ENCODE results near the gene NRSN1.

NRSN1 gene

GRCh38 chr6:24125980-24126379, at the start of gene NRSN1:
Gene NRSN1, plus strand, starts transcription at chr6:24126215. Its CDS starts 8,113 bp downstream, at chr6:24134328.
- H3K4me3 ChIP-seq, result no peak within 1 kb of the TSS
- no peaks in the 10 kb centered on the region for H3K9me3 ChIP-seq
- in situ Hi-C loops (cut with MboI; ENCODE audit: low sequenced_read_pairs), result no loop called here

GRCh38 chr6:24078200-24078599, 47.8 kb upstream of the NRSN1 start:
- in situ Hi-C loops (cut with MboI; ENCODE audit: low sequenced_read_pairs), result no loop called here

More at GRCh38 chr6:24125980-24126379, at the start of gene NRSN1:
- DNase-seq (ENCODE audit: low spot score in 2 of 2), result peak; percentile 5 to 64
- Histone ChIP-seq H3K36me3 (replicated peaks) (no peaks in the 10 kb centered on the region), H3K27me3 (ENCODE audit: low read depth) (no peaks in the 10 kb centered on the region), H3K4me1 (no peaks in the 10 kb centered on the region)

GRCh38 chr6:24079076-24079475, 46.9 kb upstream of the NRSN1 start:
- DNase-seq (ENCODE audit: low spot score in 2 of 2), result no peak
- no peak overlapping the region for H3K4me3 ChIP-seq
- no peaks in the 10 kb centered on the region for H3K9me3 ChIP-seq
- H3K4me1 ChIP-seq, result no peaks in the 10 kb centered on the region
- H3K36me3 ChIP-seq (replicated peaks), result no peaks in the 10 kb centered on the region
- in situ Hi-C loops (cut with MboI; ENCODE audit: low sequenced_read_pairs), result no loop called here
- no peaks in the 10 kb centered on the region for H3K27me3 ChIP-seq (ENCODE audit: low read depth)

More at GRCh38 chr6:24078200-24078599, 47.8 kb upstream of the NRSN1 start:
- no peaks in the 10 kb centered on the region for H3K36me3 ChIP-seq (replicated peaks)
- no peak overlapping the region for H3K4me3 ChIP-seq
- no peaks in the 10 kb centered on the region for H3K27me3 ChIP-seq (ENCODE audit: low read depth)
- no peaks in the 10 kb centered on the region for H3K9me3 ChIP-seq
- no peak for DNase-seq (ENCODE audit: low spot score in 2 of 2)
- H3K4me1 ChIP-seq, result no peaks in the 10 kb centered on the region

GRCh38 chr6:24080711-24081110, 45.3 kb upstream of the NRSN1 start:
- no peaks in the 10 kb centered on the region for H3K9me3 ChIP-seq
- in situ Hi-C loops (cut with MboI; ENCODE audit: low sequenced_read_pairs), result no loop called here
- H3K4me1 ChIP-seq, result no peaks in the 10 kb centered on the region
- no peak overlapping the region for H3K4me3 ChIP-seq
- no peak for DNase-seq (ENCODE audit: low spot score in 2 of 2)
- H3K36me3 ChIP-seq (replicated peaks), result no peaks in the 10 kb centered on the region
- no peaks in the 10 kb centered on the region for H3K27me3 ChIP-seq (ENCODE audit: low read depth)

- in situ Hi-C loops (cut with MboI; ENCODE audit: low sequenced_read_pairs), result no loop called here
- no peaks in the 10 kb centered on the region for H3K9me3 ChIP-seq
- no peaks in the 10 kb centered on the region for H3K27me3 ChIP-seq (ENCODE audit: low read depth)
- no peak for DNase-seq (ENCODE audit: low spot score in 2 of 2)
- H3K4me3 ChIP-seq, result no peak overlapping the region
- H3K36me3 ChIP-seq (replicated peaks), result no peaks in the 10 kb centered on the region
- H3K4me1 ChIP-seq, result no peaks in the 10 kb centered on the region
Measured at GRCh38 chr6:24089736-24090135, 36.3 kb upstream of the NRSN1 start.

GRCh38 chr6:24092407-24092806, 33.6 kb upstream of the NRSN1 start:
- DNase-seq (ENCODE audit: low spot score in 2 of 2), result no peak
- Histone ChIP-seq H3K4me3 (no peak overlapping the region), H3K4me1 (no peaks in the 10 kb centered on the region), H3K27me3 (ENCODE audit: low read depth) (no peaks in the 10 kb centered on the region), H3K9me3 (no peaks in the 10 kb centered on the region), H3K36me3 (replicated peaks) (no peaks in the 10 kb centered on the region)
- in situ Hi-C loops (cut with MboI; ENCODE audit: low sequenced_read_pairs), result no loop called here

GRCh38 chr6:24093381-24093780, 32.6 kb upstream of the NRSN1 start:
- Histone ChIP-seq H3K4me3 (no peak overlapping the region), H3K36me3 (replicated peaks) (no peaks in the 10 kb centered on the region), H3K27me3 (ENCODE audit: low read depth) (no peaks in the 10 kb centered on the region), H3K9me3 (no peaks in the 10 kb centered on the region), H3K4me1 (no peaks in the 10 kb centered on the region)
- in situ Hi-C loops (cut with MboI; ENCODE audit: low sequenced_read_pairs), result no loop called here
- DNase-seq (ENCODE audit: low spot score in 2 of 2), result no peak

- no peaks in the 10 kb centered on the region for H3K36me3 ChIP-seq (replicated peaks)
- no peak for DNase-seq (ENCODE audit: low spot score in 2 of 2)
- no peaks in the 10 kb centered on the region for H3K9me3 ChIP-seq
- in situ Hi-C loops (cut with MboI; ENCODE audit: low sequenced_read_pairs), result no loop called here
- H3K4me1 ChIP-seq, result no peaks in the 10 kb centered on the region
- no peaks in the 10 kb centered on the region for H3K27me3 ChIP-seq (ENCODE audit: low read depth)
- no peak overlapping the region for H3K4me3 ChIP-seq
Measured at GRCh38 chr6:24099181-24099580, 26.8 kb upstream of the NRSN1 start.

- Histone ChIP-seq H3K9me3 (no peaks in the 10 kb centered on the region), H3K27me3 (ENCODE audit: low read depth) (no peaks in the 10 kb centered on the region), H3K4me3 (no peak overlapping the region), H3K36me3 (replicated peaks) (no peaks in the 10 kb centered on the region), H3K4me1 (no peaks in the 10 kb centered on the region)
- no peak for DNase-seq (ENCODE audit: low spot score in 2 of 2)
- in situ Hi-C loops (cut with MboI; ENCODE audit: low sequenced_read_pairs), result no loop called here
Measured at GRCh38 chr6:24100024-24100769, 25.8 kb upstream of the NRSN1 start.

GRCh38 chr6:24100770-24101155, 25.3 kb upstream of the NRSN1 start:
- Histone ChIP-seq H3K4me3 (no peak overlapping the region), H3K27me3 (ENCODE audit: low read depth) (no peaks in the 10 kb centered on the region), H3K4me1 (no peaks in the 10 kb centered on the region), H3K9me3 (no peaks in the 10 kb centered on the region), H3K36me3 (replicated peaks) (no peaks in the 10 kb centered on the region)
- DNase-seq (ENCODE audit: low spot score in 2 of 2), result no peak
- in situ Hi-C loops (cut with MboI; ENCODE audit: low sequenced_read_pairs), result no loop called here

GRCh38 chr6:24105191-24105590, 20.8 kb upstream of the NRSN1 start:
- in situ Hi-C loops (cut with MboI; ENCODE audit: low sequenced_read_pairs), result no loop called here
- Histone ChIP-seq H3K4me1 (no peaks in the 10 kb centered on the region), H3K9me3 (no peaks in the 10 kb centered on the region), H3K36me3 (replicated peaks) (no peaks in the 10 kb centered on the region), H3K4me3 (no peak overlapping the region), H3K27me3 (ENCODE audit: low read depth) (no peaks in the 10 kb centered on the region)
- no peak for DNase-seq (ENCODE audit: low spot score in 2 of 2)

GRCh38 chr6:24106291-24106690, 19.7 kb upstream of the NRSN1 start:
- H3K4me3 ChIP-seq, result no peak overlapping the region
- H3K4me1 ChIP-seq, result no peaks in the 10 kb centered on the region
- no peaks in the 10 kb centered on the region for H3K27me3 ChIP-seq (ENCODE audit: low read depth)
- in situ Hi-C loops (cut with MboI; ENCODE audit: low sequenced_read_pairs), result no loop called here
- DNase-seq (ENCODE audit: low spot score in 2 of 2), result no peak
- H3K9me3 ChIP-seq, result no peaks in the 10 kb centered on the region
- no peaks in the 10 kb centered on the region for H3K36me3 ChIP-seq (replicated peaks)

- in situ Hi-C loops (cut with MboI; ENCODE audit: low sequenced_read_pairs), result no loop called here
- H3K4me3 ChIP-seq, result no peak overlapping the region
- no peaks in the 10 kb centered on the region for H3K36me3 ChIP-seq (replicated peaks)
- H3K4me1 ChIP-seq, result no peaks in the 10 kb centered on the region
- H3K9me3 ChIP-seq, result no peaks in the 10 kb centered on the region
- DNase-seq (ENCODE audit: low spot score in 2 of 2), result no peak
- H3K27me3 ChIP-seq (ENCODE audit: low read depth), result no peaks in the 10 kb centered on the region
Measured at GRCh38 chr6:24107294-24107693, 18.7 kb upstream of the NRSN1 start.

GRCh38 chr6:24108056-24108455, 18.0 kb upstream of the NRSN1 start:
- DNase-seq (ENCODE audit: low spot score in 2 of 2), result no peak
- H3K27me3 ChIP-seq (ENCODE audit: low read depth), result no peaks in the 10 kb centered on the region
- no peaks in the 10 kb centered on the region for H3K9me3 ChIP-seq
- in situ Hi-C loops (cut with MboI; ENCODE audit: low sequenced_read_pairs), result no loop called here
- no peaks in the 10 kb centered on the region for H3K36me3 ChIP-seq (replicated peaks)
- H3K4me3 ChIP-seq, result no peak overlapping the region
- H3K4me1 ChIP-seq, result no peaks in the 10 kb centered on the region

GRCh38 chr6:24110417-24110816, 15.6 kb upstream of the NRSN1 start:
- H3K36me3 ChIP-seq (replicated peaks), result no peaks in the 10 kb centered on the region
- in situ Hi-C loops (cut with MboI; ENCODE audit: low sequenced_read_pairs), result no loop called here

More at GRCh38 chr6:24110417-24110816, 15.6 kb upstream of the NRSN1 start:
- Histone ChIP-seq H3K27me3 (ENCODE audit: low read depth) (no peaks in the 10 kb centered on the region), H3K4me1 (no peaks in the 10 kb centered on the region), H3K9me3 (no peaks in the 10 kb centered on the region), H3K4me3 (no peak overlapping the region)
- DNase-seq (ENCODE audit: low spot score in 2 of 2), result no peak
